Measurements from ENCODE around the gene GUSB.
"Not testable (repeated sequence)": the region's sequence is repeated elsewhere in the genome, so short reads cannot be mapped to it uniquely, and the experiment has no call there.

The GUSB gene

DNA sequence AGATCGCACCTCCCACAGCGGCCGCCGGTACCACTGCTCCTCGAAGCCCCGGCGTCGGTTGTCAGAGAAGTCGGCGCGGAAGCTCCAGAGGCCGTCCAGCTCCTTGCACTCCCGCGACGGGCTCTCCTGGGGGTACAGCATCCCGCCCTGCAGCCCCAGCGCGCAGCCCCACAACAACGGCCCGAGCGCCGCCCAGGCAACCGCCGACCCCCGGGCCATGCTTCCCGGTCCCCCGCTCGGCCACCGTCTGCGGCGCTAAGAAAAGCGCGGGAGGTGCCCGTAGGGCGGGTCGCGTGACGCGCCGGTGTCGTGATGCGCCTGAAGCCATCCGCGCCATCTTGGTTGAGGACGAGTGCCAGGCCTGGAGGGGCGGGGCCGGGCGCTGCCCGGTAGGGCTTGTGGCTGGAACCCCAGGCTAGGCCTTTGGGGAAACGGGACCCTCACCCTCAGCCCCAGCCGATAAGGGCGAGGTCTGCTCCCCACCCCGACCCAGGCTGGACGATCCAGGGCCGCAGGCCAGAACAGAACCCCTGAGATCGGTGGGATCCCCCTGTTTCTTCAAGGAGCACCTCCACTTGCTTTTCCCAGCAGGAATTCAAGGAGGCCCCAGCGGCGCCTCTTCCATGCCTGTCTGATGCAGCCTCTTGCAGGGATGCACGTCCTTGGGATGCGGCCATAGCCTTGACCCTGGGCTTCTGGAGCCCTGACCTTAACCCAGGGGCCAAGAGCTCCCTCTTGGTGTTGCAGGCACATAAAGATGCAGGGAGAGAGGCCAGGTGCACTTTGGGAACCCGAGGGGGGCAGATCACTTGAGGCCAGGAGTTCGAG is at the start of gene GUSB:
TSS of gene GUSB (minus strand) at position 249 of the 828 bp plus-strand sequence. CDS start at position 219, 30 bp downstream.
- DNase-seq, result peak; percentile 67 to 90 (median 83)

DNA sequence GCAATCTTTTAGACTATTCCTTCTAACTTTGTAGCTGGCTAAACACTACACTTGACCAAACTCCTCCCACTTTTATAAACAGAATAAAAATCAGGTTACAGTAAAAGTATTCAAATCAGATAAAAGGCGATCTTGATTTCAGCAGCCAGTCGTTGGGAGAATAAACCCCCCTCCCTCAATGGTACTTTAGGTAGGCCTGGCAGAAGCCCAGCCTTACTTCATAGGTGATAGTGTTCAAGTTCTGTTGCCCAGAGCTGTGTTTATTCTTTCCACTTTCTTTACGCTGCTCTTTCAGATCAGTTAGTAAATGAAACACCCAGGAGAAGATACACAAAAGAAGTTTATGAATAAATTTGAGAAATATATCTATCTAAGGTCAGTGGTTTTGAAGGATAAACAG is 46.3 kb upstream of the GUSB start:
- DNase-seq, result not testable (repeated sequence)

- DNase-seq, result no peak
Observed at GRCh38 chr7:66016131-66016461, 34.1 kb upstream of the GUSB start.

GRCh38 chr7:66015440-66016130 is 33.6 kb upstream of the GUSB start:
- DNase-seq, result no peak

GRCh38 chr7:66013938-66014337 is 31.9 kb upstream of the GUSB start:
- no peak for DNase-seq

DNA sequence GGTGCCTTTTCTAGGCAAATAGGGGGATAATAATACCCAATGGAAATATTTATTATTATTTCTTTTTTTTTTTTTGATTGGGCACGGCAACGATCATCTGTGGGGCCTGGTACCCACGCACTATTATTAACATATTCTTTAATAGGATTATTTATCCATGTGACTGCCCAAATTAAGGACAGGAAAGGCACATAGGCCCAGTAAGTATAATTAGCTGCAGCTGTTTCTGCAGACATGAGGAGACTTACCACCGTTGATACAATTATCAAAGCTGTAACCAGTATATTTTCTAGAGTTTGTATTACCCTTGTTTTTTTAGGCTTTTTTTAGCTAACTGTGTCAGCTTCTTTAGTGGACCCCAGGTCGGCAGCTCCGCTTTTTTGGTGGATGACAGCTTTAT is 25.2 kb upstream of the GUSB start:
- no peak for DNase-seq

DNA sequence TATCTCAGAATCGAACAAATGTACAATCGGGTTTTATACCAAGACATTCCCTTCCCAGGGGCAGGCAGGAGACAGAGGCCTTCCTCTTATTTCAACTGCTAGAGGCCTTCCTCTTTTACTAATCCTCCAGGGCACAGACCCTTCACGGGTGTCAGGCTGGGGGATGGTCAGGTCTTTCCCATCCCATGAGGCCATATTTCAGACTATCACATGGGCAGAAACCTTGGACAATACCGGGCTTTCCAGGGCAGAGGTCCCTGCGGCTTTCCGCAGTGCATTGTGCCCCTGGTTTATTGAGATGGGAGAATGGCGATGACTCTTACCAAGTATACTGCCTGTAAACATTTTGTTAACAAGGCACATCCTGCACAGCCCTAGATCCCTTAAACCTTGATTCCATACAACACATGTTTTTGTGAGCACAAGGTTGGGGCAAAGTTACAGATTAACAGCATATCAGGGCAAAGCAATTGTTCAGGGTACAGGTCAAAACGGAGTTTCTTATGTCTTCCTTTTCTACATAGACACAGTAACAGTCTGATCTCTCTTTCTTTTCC is 23.2 kb upstream of the GUSB start:
- not testable (repeated sequence) for DNase-seq

- DNase-seq, result not testable (repeated sequence)
Observed at GRCh38 chr7:66000823-66001417, 18.9 kb upstream of the GUSB start.

DNA sequence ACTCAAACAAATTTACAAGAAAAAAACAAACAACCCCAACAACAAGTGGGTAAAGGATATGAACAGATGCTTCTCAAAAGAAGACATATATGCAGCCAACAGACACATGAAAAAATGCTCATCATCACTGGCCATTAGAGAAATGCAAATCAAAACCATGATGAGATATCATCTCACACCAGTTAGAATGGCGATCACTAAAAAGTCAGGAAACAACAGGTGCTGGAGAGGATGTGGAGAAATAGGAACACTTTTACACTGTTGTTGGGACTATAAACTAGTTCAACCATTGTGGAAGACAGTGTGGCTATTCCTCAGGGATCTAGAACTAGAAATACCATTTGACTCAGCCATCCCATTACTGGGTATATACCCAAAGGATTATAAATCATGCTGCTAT is 13.0 kb upstream of the GUSB start:
- DNase-seq, result not testable (repeated sequence)

DNA sequence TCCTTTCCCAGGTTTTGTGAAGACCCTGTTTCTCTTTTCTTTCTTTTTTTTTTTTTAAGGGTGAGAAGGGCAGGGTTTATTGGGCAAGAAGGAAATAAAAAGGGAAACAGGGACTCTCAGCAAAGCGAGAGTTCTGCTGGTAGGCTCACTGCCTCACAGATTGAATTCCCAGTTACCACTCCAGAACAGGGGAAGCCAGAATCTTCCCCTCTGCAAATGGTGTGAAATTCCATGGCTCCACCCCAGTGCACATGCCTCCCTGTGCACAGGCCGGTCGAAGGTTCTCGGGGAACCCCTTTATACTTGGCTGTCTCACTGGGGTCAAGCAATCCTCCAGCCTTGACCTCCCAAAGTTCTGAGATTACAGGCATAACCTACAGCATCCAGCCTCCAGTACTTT is 10.5 kb upstream of the GUSB start:
- DNase-seq, result no peak

DNA sequence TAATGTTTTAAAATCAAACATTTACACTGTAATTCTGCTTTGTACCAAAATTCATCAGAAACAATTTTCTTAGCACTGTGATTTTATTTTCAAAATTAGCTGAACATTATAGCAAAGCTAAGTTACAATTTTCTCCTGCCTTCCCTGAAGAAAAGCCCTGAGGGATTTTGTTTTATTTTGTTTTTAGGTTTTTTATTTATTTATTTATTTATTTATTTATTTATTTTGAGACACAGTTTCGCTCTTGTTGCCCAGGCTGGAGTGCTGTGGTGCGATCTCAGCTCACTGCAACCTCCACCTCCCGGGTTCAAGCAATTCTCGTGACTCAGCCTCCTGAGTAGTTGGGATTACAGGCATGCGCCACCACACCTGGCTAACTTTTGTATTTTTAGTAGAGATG is 9.8 kb upstream of the GUSB start:
- not testable (repeated sequence) for DNase-seq

- DNase-seq, result no peak
Observed at GRCh38 chr7:65989694-65990080, 7.7 kb upstream of the GUSB start.

DNA sequence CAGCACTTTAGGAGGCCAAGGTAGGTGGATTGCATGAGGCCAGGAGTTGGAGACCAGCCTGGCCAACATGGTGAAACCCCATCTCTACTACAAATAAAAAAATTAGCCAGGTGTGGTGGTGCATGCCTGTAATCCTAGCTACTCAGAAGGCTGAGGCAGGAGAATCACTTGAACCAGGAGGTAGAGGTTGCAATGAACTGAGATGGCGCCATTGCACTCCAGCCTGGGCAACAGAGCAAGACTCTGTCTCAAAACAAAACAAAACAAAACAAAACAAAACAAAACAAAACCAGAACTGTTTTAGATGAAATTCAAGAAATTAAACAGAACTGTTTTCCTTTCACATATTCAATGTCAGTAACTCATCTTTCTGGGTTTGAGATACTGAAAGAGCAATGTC is 6.5 kb upstream of the GUSB start:
- DNase-seq, result not testable (repeated sequence)

DNA sequence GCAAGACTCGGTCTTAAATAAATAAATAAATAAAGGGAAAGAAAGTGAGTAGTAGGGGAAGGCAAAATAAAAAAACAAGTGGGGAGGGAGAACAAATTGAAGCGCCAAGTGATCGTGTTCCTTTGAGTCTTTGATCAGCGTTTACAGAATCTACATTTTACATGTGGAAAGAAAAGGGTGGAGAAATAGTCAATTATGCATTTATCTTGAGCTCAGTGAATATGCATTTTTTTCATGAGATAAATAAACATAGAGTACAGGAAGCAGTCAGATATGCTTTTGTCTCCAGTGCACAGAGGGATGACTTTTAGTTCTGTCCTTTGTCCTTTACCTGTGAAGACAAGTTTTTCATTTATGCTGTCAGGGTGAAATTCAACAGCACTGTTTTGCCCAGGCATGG is 6.1 kb upstream of the GUSB start:
- DNase-seq, result no peak

- no peak for DNase-seq
Observed at GRCh38 chr7:65983965-65984658, 2.1 kb upstream of the GUSB start.

DNA sequence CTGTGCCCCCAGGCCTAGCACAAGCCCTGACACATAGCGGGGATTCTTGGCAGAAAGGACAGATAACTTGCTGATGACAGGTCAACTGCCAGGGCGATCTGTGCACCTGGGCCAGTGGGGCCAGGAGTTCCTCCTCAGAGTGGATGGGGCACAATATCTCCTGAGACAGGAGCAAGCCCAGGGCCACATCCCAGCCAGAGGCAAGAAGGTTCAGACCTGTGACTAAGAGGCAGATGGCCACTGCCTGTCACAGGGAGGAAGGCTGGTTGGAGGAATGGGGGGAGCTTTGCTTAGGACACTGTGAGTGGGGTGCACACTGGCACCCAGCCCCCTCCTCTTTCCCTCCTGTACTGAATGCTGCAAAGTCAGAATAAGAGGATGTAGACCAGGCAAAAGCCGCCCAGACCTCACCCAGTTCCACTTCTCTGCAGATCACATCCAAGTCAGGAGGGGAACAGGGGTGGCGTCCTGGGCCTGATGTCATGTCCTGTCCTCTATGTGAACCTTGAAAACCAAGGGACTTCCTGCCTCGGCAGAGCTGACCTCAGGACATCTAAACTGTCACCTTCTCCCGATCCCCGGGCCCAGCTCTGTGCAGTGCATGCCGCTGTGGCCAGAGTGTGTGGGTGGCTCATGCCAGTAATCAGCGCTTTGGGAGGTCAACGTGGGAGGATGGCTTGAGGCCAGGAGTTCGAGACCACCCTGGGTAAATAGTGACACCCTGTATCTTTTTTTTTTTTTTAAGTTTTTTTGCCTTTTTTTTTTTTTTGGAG is 1.3 kb downstream of the GUSB start:
- DNase-seq, result peak in 5 of 6 experiments; percentile 3 to 20 (median 15)

DNA sequence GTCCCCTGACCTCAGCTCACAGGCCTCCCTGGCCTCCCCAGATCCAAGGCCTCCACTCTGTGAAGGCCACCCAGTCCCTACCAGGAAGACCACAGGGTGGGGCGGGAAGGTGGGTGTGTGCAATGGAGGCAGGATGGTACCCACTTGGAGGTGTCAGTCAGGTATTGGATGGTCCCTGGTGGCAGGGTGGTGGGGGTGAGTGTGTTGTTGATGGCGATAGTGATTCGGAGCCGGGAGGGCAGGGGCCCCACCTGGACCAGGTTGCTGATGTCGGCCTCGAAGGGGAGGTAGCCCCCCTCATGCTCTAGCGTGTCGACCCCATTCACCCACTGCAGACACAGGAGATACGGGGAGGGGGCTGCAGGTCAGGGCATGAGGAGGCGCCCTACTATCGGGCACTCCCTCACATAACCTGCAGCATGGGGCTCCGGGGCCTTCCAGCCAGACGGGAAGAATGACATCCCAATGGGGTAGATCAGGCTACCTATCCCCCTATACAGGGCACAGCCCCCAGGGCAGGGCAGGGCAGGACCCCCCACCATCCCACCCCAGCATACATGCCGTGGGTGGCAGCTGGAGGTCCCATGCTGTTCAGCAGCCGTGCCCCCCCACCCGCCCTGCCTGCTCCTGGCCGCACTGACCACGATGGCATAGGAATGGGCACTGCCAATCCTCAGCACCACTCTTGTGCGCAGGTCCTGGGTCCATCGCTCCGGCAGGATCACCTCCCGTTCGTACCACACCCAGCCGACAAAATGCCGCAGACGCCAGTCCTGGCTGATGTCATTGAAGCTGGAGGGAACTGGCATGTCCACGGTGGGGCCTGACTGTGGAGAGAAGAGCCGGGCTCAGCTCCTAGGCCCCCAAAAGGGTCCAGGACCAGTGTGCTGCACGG is 2.2 kb downstream of the GUSB start:
- DNase-seq, result no peak

GRCh38 chr7:65978891-65979582 is 3.0 kb downstream of the GUSB start:
- DNase-seq, result no peak

DNA sequence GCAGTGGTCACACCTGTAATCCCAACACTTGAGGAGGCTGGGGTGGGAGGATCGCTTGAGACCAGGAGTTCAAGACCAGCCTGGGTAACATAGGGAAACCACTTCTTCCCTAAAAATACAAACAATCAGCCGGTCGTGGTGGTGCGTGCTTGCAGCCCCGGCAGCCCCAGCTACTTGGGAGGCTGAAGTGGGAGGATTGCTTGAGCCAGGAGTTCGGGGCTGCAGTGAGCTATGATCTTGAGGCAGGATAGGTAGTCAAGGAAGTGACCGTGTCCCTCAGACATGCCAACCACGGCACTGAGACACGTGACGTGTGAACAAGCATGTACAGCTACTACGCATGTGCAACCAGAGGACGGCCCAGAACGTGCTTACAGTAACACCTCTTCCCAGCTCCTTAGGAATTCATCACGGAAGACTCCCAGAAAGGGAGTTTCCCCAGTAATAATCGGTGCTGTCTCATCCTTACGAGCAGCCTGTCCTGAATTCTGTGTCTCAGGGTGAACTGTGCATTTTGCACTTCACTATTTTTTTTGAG is 5.3 kb downstream of the GUSB start:
- DNase-seq, result no peak

GRCh38 chr7:65975814-65976445 is 6.1 kb downstream of the GUSB start:
- DNase-seq, result no peak
